Activated CD4-positive, alpha-beta T cell treated with anti-CD3 and anti-CD28 coated beads, Interleukin-2, amount 50 U/mL, for 1 hour (primary cell): ENCODE results near the gene NPPB.
A peak's percentile ranks its signal among the peaks of the same experiment; 100 is the strongest.

Experiments used
- DNase-seq: peaks from one replicate; pipeline ENCODE4 v3.0.0-alpha.2; 2020

NPPB gene

DNA sequence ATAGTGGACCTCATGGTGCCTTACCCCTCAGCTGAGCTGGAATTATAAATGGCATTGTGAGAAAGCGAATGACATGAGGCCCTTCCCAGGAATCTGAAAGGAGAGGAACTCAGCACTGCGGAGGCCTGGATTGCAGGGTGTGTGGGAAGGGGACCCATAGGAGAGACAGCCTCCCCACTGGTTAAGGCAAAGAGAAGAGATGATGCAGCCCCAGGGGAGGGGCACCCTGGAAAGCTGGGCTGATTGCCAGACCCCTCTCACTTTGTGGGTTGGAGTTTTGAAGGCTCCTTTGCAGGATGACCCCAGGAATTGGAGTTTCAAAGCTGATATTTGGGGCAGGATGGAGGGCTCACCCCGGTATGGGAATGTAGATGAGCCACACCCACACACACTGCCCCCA, 2.0 kb downstream of the NPPB start:
- DNase-seq = no peak

GRCh38 chr1:11855430-11855829, 3.3 kb downstream of the NPPB start:
- DNase-seq = no peak

- no peak for DNase-seq
Measured at GRCh38 chr1:11854519-11854918, 4.2 kb downstream of the NPPB start.

- no peak for DNase-seq
Measured at GRCh38 chr1:11851180-11851579, 7.6 kb downstream of the NPPB start.

DNA sequence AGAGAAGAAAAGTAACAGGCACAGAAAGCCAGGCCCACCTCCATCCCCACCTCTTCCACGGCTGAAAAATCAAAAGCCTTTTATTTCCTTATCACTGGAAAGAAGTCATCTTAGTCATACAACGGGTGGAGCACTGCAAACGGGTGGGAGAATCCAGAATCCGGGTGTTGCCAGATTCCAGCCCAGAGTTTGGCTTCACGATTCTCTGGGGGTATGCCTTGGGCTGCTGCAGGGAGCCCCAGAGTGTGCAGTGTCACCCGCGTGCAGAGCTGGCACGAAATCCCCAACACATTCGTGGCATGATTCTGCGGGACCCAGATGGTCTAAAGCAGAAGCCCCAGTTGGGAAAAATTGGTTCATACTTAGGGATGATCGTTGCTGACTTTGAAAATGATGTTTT, 8.6 kb downstream of the NPPB start:
- DNase-seq = no peak

DNA sequence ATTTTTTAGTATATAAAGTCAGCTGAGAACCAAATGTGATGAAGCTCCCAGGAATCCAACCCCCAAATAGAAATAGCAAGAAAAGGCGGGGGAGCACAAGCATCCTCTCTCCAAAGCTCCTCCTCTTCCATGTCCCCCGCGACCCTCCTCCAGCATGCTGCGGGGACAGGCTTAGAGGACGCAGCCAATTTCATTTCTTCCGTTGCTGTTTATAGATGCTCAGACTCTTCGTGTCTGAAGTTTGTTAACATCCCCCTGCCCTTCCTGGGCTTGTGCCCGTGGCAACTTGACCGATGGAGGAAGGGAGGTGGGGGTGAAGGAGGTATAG, 10.4 kb downstream of the NPPB start:
- no peak for DNase-seq

GRCh38 chr1:11847667-11848372, 10.9 kb downstream of the NPPB start, which contains the start of gene NPPA:
NPPA (minus strand) TSS chr1:11847783; CDS start chr1:11847684, 99 bp downstream.
- no peak for DNase-seq

- DNase-seq = no peak
Measured at GRCh38 chr1:11845641-11846335, 13.0 kb downstream of the NPPB start.

GRCh38 chr1:11842154-11843041, 16.3 kb downstream of the NPPB start:
- no peak for DNase-seq

DNA sequence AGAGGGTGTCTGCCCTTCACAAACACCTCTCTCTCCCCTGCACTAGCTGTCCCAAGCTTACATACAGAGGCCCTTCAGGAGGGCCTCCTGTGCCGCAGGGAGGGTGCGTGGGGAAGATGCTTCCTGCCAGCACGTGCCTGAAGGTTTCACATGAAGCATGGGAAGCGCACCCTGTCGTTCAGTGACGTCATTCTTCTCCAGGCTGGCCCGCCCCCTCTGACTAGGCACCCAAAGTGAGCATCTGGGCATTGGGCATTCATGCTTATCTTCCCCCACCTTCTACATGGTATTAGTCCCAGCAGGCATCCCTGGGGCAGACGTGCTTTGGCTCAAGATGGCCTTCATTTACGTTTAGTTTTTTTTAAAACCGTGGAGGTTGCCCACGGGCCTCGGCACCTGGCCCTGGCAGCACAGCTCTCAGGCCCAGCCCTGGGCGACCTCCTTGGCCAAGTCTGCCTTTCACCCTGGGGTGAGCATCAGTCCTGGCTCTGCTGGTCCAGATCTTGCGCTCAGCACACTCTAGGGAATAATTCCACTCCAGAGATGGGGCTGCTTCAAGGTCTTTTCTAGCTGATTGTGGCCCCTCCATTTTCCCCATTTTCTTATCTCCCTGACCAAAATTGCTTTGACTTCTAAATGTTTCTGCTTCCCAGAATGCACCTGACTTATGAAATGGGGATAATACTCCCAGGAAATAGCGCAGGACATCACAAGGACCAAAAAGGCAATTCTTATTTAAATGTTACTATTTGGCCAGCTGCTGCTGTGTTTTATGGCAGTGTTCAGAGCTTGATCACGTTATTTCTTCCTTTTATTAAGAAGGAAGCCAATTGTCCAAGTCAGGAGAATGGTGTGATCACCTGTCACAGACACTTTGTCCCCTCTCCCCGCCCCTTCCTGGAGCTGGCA, 17.2 kb downstream of the NPPB start:
- no peak for DNase-seq

GRCh38 chr1:11839727-11840705, 18.7 kb downstream of the NPPB start:
- no peak for DNase-seq

DNA sequence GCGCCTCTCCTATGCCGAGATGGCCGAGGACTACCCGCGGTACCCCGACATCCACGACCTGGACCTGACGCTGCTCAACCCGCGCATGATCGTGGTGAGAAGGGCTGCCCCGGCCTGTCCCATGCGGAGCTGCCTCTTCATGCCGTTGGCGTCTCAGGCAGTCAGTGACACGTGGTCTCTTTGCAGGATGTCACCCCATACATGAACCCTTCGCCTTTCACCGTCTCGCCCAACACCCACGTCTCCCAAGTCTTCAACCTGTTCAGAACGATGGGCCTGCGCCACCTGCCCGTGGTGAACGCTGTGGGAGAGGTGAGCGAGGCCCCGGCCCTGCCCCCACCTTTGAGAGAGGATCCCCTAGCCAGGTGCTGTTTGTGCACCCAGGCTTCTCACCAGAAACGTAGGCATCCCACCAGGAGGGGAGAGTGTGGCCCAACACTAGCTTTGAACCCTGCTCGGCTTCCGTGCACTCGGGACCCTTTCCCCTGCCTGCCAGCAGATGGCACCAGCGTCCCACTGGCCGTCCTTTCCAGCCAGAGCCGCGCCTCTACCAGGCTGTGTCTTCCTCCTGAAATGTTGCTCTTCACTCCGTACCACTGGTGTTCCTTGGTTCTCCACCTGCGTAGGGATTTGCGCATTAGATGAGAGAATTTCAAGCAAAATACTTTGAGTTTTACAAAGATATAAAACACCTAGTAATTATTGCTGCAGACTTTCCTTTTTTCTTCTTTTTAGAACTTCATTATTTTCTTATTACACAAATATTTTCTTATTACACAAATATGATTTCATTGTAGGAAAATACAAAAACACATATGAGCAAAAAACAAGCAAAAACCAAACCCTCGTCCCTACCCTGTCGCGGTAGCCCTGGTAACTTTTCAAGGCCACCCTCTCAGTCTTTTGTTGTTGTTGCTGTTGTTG, 20.1 kb downstream of the NPPB start:
- peak; percentile 75 for DNase-seq

GRCh38 chr1:11837767-11838348, 20.9 kb downstream of the NPPB start:
- no peak for DNase-seq

- DNase-seq = no peak
Measured at GRCh38 chr1:11836955-11837766, 21.6 kb downstream of the NPPB start.

DNA sequence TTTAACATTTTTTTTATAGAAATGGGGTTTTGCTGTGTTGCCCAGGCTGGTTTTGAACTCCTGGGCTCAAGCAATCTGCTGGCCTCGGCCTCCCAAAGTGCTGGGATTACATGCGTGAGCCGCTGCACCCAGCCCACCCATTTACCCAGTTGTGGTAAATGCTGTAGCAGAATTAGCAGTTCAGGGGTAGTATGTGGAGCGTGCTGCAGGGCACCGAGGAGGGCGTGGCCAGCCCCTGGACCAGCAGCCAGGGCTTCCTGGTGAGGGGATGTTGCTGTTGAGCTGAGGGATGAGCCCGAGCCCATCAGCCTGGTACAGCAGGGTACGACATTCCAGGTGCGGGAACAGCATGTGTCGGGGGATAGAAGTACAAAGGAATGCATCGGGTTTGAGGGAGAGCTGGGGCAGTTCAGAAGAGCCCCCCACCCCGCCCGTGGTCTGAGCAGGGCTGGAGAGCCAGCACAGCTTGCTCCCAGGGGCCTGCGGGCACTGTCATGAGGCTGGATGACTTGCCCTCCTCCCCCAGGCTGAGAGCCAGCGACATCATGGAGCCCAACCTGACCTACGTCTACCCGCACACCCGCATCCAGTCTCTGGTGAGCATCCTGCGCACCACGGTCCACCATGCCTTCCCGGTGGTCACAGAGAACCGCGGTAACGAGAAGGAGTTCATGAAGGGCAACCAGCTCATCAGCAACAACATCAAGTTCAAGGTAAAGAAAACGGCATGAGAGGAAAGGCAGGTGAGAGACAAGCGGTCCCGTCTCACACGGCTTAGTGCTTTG, 23.1 kb downstream of the NPPB start:
- no peak for DNase-seq

DNA sequence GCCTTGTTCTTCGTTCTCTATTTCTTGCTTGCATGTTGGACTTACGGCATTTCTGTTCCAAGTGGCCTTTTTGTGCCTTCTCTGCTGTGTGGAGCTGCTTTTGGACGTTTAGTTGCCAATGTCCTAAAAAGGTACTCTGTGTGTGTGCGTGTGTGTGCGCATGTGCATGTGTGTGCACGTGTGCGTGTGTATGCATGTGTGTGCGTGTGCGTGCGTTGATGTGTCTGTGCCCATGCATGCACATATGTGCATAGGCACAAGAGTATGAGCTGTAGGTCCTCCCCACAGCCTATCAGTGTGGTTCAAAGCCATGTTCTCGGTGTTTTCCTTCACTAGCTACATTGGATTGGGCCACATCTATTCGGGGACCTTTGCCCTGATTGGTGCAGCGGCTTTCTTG, 24.8 kb downstream of the NPPB start:
- DNase-seq = no peak

DNA sequence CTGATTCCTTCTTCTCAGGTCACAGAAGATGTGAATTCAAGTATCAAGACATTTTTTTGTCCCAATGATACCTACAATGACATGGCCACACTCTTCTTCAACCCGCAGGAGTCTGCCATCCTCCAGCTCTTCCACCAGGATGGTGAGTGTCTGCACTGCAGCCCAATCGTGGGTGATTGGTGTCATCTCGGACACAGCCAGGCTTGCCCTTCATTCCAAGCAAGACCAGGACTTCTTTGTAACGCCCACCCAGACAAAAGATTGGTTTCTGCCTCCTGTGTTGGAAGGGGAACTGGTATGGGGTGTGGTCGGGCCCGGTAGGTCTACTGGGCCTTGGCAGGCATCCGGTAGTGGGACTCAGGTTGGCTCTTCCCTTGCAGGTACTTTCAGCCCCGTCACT, 25.2 kb downstream of the NPPB start:
- DNase-seq = no peak
